Testis (tissue), 2 donors: ENCODE measurements around the gene PRKCD.

ENCODE experiments used
- POLR2A ChIP-seq: fragments of 450-650 bp; IDR thresholded peaks from one replicate; pipeline ENCODE4 v1.6.1; 2017; ENCODE audit warnings: antibody characterized with exemption, mild to moderate bottlenecking, moderate library complexity
- TF ChIP-seq, protein P1 (sequence below), 3 experiments: fragments of 450-650 bp in 2 of 3; fragments of 200-600 bp in 1 of 3; sonication (generic) in 1 of 3; IDR thresholded peaks; one replicate each; pipeline ENCODE4 v1.5.1; 2016 to 2019; ENCODE audit warnings: antibody characterized with exemption in 3 of 3, mild to moderate bottlenecking in 2 of 3, moderate library complexity in 1 of 3

DNA sequence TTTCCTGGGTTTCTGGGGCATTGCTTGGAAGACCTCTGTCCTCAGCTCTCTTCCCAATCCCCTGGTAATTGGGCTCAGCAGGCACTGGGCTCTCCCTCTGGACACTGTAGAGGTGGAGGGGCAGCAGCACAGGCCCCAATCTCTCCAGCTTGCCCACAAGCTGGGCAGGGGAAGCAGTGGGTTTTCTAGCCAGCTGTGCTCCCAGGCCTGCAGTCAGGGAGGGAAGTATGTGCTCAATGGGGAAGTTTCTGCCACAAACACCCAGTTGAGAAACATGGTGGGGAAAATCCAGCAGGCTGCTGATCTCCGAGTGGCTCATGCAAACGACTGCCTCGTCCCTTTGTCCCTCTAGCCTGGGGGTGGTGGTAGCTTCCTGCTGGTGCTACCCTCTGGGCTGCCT is 18.0 kb upstream of the PRKCD start:
- TF ChIP-seq, protein P1, sequence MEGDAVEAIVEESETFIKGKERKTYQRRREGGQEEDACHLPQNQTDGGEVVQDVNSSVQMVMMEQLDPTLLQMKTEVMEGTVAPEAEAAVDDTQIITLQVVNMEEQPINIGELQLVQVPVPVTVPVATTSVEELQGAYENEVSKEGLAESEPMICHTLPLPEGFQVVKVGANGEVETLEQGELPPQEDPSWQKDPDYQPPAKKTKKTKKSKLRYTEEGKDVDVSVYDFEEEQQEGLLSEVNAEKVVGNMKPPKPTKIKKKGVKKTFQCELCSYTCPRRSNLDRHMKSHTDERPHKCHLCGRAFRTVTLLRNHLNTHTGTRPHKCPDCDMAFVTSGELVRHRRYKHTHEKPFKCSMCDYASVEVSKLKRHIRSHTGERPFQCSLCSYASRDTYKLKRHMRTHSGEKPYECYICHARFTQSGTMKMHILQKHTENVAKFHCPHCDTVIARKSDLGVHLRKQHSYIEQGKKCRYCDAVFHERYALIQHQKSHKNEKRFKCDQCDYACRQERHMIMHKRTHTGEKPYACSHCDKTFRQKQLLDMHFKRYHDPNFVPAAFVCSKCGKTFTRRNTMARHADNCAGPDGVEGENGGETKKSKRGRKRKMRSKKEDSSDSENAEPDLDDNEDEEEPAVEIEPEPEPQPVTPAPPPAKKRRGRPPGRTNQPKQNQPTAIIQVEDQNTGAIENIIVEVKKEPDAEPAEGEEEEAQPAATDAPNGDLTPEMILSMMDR (IDR thresholded peaks at IDR 0.05): no peak
- TF ChIP-seq POLR2A: no peak
